GM12872 (cell line): ENCODE data around the gene SCYGR2.

Experiments used
- TF ChIP-seq, protein P1 (sequence below): IDR thresholded peaks from 3 replicates; pipeline ENCODE4 v1.5.1; 2011; ENCODE audit warnings: low read depth, mild to moderate bottlenecking, low read length, moderate library complexity; ENCODE audit not compliant: insufficient read depth

The SCYGR2 gene

DNA sequence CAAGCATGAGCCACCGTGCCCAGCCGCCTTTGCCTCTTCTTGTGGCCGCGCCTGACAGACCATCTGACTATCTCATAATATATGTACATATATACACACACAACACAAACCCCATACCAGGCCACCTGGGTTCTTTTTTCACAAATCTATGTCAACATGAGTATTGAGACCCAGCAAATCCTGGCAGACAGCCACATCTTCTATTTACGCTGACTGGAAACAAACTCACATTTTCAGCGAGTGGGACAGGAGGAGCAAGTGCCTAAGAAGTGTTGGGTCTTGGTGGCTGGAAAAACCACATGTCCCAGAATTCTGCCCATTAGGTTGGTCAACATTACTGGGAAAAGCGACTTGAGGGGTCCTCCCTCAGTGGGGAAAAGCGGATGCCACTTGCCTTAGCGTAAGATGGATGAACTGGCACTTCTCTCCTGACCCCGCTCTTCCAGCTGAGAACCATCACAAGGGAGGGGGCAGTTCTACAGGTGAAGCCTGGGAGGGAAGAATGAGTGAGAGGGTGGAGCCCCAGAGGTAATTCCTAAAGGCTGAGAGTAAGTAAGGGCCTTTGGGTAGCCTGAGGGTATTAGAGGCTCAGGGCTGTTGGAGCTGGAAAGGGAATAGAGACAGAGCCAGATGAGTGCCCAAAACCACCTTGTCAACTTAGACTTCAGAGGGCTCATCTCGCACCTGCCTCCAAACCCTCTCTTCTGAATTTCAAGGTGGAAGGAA, 14.0 kb downstream of the SCYGR2 start:
- TF ChIP-seq, protein P1, sequence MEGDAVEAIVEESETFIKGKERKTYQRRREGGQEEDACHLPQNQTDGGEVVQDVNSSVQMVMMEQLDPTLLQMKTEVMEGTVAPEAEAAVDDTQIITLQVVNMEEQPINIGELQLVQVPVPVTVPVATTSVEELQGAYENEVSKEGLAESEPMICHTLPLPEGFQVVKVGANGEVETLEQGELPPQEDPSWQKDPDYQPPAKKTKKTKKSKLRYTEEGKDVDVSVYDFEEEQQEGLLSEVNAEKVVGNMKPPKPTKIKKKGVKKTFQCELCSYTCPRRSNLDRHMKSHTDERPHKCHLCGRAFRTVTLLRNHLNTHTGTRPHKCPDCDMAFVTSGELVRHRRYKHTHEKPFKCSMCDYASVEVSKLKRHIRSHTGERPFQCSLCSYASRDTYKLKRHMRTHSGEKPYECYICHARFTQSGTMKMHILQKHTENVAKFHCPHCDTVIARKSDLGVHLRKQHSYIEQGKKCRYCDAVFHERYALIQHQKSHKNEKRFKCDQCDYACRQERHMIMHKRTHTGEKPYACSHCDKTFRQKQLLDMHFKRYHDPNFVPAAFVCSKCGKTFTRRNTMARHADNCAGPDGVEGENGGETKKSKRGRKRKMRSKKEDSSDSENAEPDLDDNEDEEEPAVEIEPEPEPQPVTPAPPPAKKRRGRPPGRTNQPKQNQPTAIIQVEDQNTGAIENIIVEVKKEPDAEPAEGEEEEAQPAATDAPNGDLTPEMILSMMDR: no peak

DNA sequence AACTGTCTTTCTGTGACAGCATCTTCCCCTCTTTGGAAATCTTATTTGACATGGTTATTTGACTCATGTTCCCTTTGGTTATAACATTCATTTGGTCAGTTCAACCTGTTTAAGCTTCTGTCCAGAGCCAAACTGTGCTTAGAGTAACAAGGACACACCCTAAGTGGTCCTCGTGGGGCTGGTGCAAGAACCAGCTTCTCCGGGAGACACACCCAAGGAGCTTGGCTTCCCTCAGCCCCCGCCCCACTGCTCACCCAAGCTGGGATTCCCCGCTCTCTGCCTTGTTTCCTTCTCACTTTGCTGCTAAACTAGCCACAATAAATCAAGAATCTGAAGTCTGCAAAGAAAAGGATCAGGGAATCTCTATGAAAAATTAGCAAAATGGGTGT, 14.6 kb downstream of the SCYGR2 start:
- TF ChIP-seq, protein P1: no peak

GRCh38 chr2:227614246-227614645, 15.6 kb downstream of the SCYGR2 start:
- TF ChIP-seq, protein P1: no peak

- TF ChIP-seq, protein P1: no peak
Measured at GRCh38 chr2:227614740-227615139, 16.0 kb downstream of the SCYGR2 start, which contains the start of gene SCYGR3. TSS of gene SCYGR3 (minus strand) at chr2:227614840. CDS start at chr2:227614840, 0 bp downstream.

DNA sequence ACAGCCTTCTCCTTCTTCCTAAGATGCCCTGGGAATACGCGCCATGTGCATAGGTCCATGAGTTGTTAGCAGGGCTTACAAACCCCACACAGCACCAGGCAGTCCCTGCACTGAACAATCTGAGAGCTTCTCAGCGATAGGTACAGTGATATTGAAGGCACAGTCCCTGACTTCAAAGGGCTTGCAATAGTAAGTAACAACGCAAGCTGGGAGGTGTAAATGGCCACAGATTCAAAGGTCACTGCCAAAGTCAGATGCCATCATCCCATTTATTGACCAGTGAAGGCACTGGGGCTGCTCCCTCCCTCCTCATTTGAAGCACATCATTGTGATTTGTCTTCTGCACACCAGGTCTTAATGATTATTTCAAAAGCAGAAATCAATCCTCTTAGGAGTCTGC, 16.5 kb downstream of the SCYGR2 start:
- TF ChIP-seq, protein P1: no peak

- TF ChIP-seq, protein P1: no peak
Measured at GRCh38 chr2:227615906-227616305, 17.2 kb downstream of the SCYGR2 start.

GRCh38 chr2:227616631-227617030, 17.9 kb downstream of the SCYGR2 start:
- TF ChIP-seq, protein P1: no peak
